CD4-positive, alpha-beta memory T cell (primary cell): ENCODE results near the gene ZNF213. TPM values are rescaled to one million over a fixed set of nuclear protein-coding genes. Genes with fewer than 3 reads are reported as not detected.

Experiments used
- CTCF ChIA-PET: fragments of 350-600 bp; sonication (Branson Sonifier 250); formaldehyde crosslinking; loops from one replicate; lab custom pipeline; 2021; ENCODE audit warnings: inconsistent platforms; ENCODE audit not compliant: partially characterized antibody; lab: Charles Lee
- POLR2A ChIA-PET: fragments of 350-600 bp; sonication (Branson Sonifier 250); formaldehyde crosslinking; loops from one replicate; lab custom pipeline; 2021; ENCODE audit not compliant: partially characterized antibody; lab: Charles Lee
- DNase-seq, 5 donors: peaks; one replicate each; pipeline versions ENCODE4 v3.0.0 to v3.0.0-alpha.2; 2020 to 2022; ENCODE audit warnings: mixed read lengths in 1 of 5
- H3K27ac ChIP-seq: one replicate; pipeline ENCODE4 v1.7.0; 2013; ENCODE audit warnings: low read depth, low read length
- H3K27me3 ChIP-seq: 2 replicates; pipeline ENCODE4 v1.7.0; 2013; ENCODE audit warnings: mild to moderate bottlenecking, low read length, moderate library complexity; ENCODE audit not compliant: insufficient read depth
- H3K36me3 ChIP-seq: 2 replicates; pipeline ENCODE4 v1.7.0; 2013; ENCODE audit warnings: mild to moderate bottlenecking, low read length, moderate library complexity; ENCODE audit not compliant: insufficient read depth
- H3K4me1 ChIP-seq: 2 replicates; pipeline ENCODE4 v1.7.0; 2013; ENCODE audit warnings: mild to moderate bottlenecking, low read length, moderate library complexity; ENCODE audit not compliant: insufficient read depth
- H3K4me3 ChIP-seq, 2 donors: one replicate each; pipeline ENCODE4 v1.7.0; 2013; ENCODE audit warnings: low read length in 2 of 2, mild to moderate bottlenecking in 1 of 2
- H3K9me3 ChIP-seq, 2 donors: one replicate each; pipeline ENCODE4 v1.7.0; 2013; ENCODE audit warnings: low read length in 2 of 2, control low read depth in 1 of 2; ENCODE audit not compliant: control insufficient read depth in 1 of 2
- H3K27ac Mint-ChIP-seq, 7 donors: one replicate each; pipeline ENCODE4 v1.8.0; 2020 to 2021; ENCODE audit warnings: mixed read lengths in 7 of 7, mild to moderate bottlenecking in 6 of 7, inconsistent platforms in 3 of 7, moderate library complexity in 3 of 7
- H3K27me3 Mint-ChIP-seq, 2 donors: one replicate each; pipeline ENCODE4 v1.8.0; 2020 to 2021; ENCODE audit warnings: mixed read lengths in 2 of 2
- H3K36me3 Mint-ChIP-seq, 2 donors: one replicate each; pipeline ENCODE4 v1.8.0; 2020 to 2021; ENCODE audit warnings: mixed read lengths in 2 of 2, inconsistent platforms in 1 of 2, mild to moderate bottlenecking in 1 of 2
- H3K4me1 Mint-ChIP-seq, 4 donors: one replicate each; pipeline ENCODE4 v1.8.0; 2020 to 2021; ENCODE audit warnings: mixed read lengths in 4 of 4, mild to moderate bottlenecking in 1 of 4
- H3K4me3 Mint-ChIP-seq, 8 donors: one replicate each; pipeline ENCODE4 v1.8.0; 2020 to 2021; ENCODE audit warnings: mixed read lengths in 8 of 8, mild to moderate bottlenecking in 7 of 8, moderate library complexity in 6 of 8, inconsistent platforms in 3 of 8
- H3K9me3 Mint-ChIP-seq, 8 donors: one replicate each; pipeline ENCODE4 v1.8.0; 2020 to 2021; ENCODE audit warnings: mixed read lengths in 8 of 8, mild to moderate bottlenecking in 5 of 8, inconsistent platforms in 3 of 8, moderate library complexity in 1 of 8
- intact Hi-C: fragments of 100-400 bp; cut with micrococcal nuclease; formaldehyde crosslinking; loops from one replicate; pipeline ENCODE4 v1.15.1; 2023
- polyA plus RNA-seq, 2 donors: library from polyadenylated mRNA; unstranded; fragments of 300-500 nt; fragmentation: Illumina TruSeq; gene quantifications; one replicate each; pipeline ENCODE4 v1.2.3, GENCODE V29; 2021
- total RNA-seq, 2 experiments: library from RNA; stranded (reverse); gene quantifications; one replicate each; pipeline ENCODE4 v1.2.3, GENCODE V29; 2021

ZNF213 gene
- total and polyA plus RNA-seq, 4 experiments from 2014 or later, result 0.67 to 14.5 (median 8.7) TPM

DNA sequence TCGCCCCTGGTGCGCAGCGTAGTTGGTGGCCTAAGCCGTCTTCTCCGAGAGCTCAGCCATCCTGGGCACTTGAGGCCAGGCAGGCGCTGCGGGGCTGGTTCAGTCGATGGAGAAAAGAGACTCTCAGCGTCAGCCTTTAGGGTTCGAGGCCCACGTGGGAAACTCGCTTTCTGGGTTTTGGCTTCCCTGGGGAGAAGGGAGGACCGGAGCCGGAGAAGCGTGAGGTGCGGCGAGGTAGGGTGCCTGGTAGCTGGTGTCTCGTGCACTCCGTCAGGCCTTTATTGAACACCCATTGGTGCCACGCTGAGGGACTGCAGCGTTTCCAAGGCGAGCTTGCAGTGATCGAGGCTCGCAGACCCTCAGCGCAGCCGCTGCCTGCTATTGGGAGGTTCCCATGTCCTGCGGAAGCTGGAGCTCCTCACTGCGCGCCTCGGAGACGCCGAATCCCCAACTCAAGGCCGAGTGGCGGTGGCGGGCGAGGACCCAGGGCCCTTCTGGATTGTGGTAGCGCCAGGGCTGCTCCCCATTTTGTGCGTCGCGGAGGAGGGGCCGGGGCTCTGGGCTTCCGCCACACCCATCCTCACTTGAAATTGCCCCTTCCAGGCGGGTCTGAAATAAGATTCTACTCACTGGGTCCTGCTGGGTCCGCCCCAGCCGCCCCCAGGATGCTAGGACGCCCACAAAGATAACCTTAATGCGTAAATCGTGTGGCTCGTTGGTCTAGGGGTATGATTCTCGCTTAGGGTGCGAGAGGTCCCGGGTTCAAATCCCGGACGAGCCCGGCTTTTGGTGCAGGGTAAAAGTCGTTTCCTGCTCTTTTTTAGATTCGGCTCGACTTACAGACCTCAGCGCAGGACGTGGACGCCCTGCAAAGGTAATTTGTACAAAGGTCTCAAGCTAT lies 54.3 kb downstream of the ZNF213 start:
- Mint-ChIP-seq H3K36me3 (peaks cover 3 to 8% of the 10 kb centered on the region in 2 donors), H3K9me3 (peaks cover 0 to 27% (median 5%) of the 10 kb centered on the region in 8 donors), H3K4me1 (peaks cover 18 to 49% (median 32%) of the 10 kb centered on the region in 4 donors), H3K27ac (peak overlapping the region; percentile 42 to 90 (median 54)), H3K4me3 (peak overlapping the region; percentile 48 to 84 (median 82)), H3K27me3 (peaks cover 45 to 51% of the 10 kb centered on the region in 2 donors)
- no peaks in the 10 kb centered on the region for H3K9me3 ChIP-seq
- no peaks in the 10 kb centered on the region for H3K36me3 ChIP-seq
- H3K4me3 ChIP-seq, result peak overlapping the region; percentile 23 to 44
- no peak overlapping the region for H3K27ac ChIP-seq
- H3K27me3 ChIP-seq, result peaks cover 58% of the 10 kb centered on the region
- H3K4me1 ChIP-seq, result peaks cover 44% of the 10 kb centered on the region
- ChIA-PET POLR2A (interaction anchor here (0.6 to 3.6 kb wide), 14 partner anchors 9 to 312 kb away, joined by 3 to 17 read pairs (median 4); partner anchors contain the start of genes CLUAP1, TIGD7, ZNF200 and ZNF75A), CTCF (interaction anchor here (0.9 to 2.0 kb wide), 4 partner anchors 9 to 208 kb away, joined by 3 to 4 read pairs (median 3); no protein-coding TSS in a partner anchor)
- peak in 3 of 5 donors; percentile 44 to 45 (median 44) for DNase-seq
- intact Hi-C loops, result loop anchor here (2.0 kb wide), 1 partner anchor 18 kb away; no protein-coding TSS in a partner anchor

DNA sequence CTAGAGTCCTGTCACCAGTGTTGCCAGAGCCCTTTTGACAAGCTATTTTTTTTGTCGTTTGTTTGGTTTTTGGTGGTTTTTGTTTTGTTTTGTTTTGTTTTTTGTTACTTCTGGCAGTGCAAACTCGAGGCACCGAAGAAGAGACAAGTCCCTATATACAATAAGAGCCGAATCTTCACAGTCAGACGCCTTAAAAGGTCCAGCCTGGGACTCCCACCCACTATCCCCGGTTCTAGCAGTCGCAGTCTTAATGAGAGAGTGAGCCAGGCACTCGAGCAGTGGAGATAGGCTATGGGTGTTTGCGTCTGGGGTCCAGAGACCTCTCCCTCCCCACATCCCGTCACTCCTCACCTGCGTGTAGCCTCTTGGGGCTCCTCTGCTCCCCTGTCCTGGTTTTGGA lies 55.0 kb downstream of the ZNF213 start:
- Mint-ChIP-seq H3K4me1 (peaks cover 15 to 48% (median 30%) of the 10 kb centered on the region in 4 donors), H3K27ac (peak overlapping the region in 5 of 7 donors; percentile 43 to 90 (median 79)), H3K9me3 (peaks cover 0 to 23% (median 3%) of the 10 kb centered on the region in 8 donors), H3K27me3 (peaks cover 48 to 54% of the 10 kb centered on the region in 2 donors), H3K36me3 (peaks cover 3 to 8% of the 10 kb centered on the region in 2 donors), H3K4me3 (peak overlapping the region in 7 of 8 donors; percentile 72 to 84 (median 82))
- Histone ChIP-seq H3K27me3 (peaks cover 64% of the 10 kb centered on the region), H3K4me3 (peak overlapping the region; percentile 23 to 44), H3K27ac (no peak overlapping the region), H3K4me1 (peaks cover 44% of the 10 kb centered on the region), H3K9me3 (no peaks in the 10 kb centered on the region), H3K36me3 (no peaks in the 10 kb centered on the region)
- intact Hi-C loops, result loop anchor here (2.0 kb wide), 3 partner anchors 19 to 45 kb away; partner anchors contain the start of gene ZNF200
- ChIA-PET CTCF (interaction anchor here (1.2 kb wide), 1 partner anchor 158 kb away, joined by 3 read pairs; no protein-coding TSS in a partner anchor), POLR2A (interaction anchor here (0.9 to 3.6 kb wide), 6 partner anchors 19 to 115 kb away, joined by 3 to 17 read pairs (median 10); partner anchors contain the start of gene ZNF200)
- DNase-seq, result peak in 1 of 5 donors; percentile 18

- ChIA-PET POLR2A (interaction anchor here (0.6 to 3.6 kb wide), 7 partner anchors 19 to 435 kb away, joined by 3 to 15 read pairs (median 6); partner anchors contain the start of genes ZNF200 and ZNF263), CTCF (interaction anchor here (0.6 to 0.7 kb wide), 2 partner anchors 10 to 76 kb away, joined by 3 read pairs; no protein-coding TSS in a partner anchor)
- Mint-ChIP-seq H3K36me3 (peaks cover 3 to 8% of the 10 kb centered on the region in 2 donors), H3K27ac (peak overlapping the region; percentile 18 to 86 (median 79)), H3K9me3 (peaks cover 0 to 22% (median 3%) of the 10 kb centered on the region in 8 donors), H3K27me3 (peaks cover 50 to 53% of the 10 kb centered on the region in 2 donors), H3K4me3 (peak overlapping the region; percentile 45 to 84 (median 78)), H3K4me1 (peaks cover 15 to 48% (median 30%) of the 10 kb centered on the region in 4 donors)
- intact Hi-C loops, result loop anchor here (2.0 kb wide), 2 partner anchors 24 to 44 kb away; partner anchors contain the start of gene ZNF200
- Histone ChIP-seq H3K9me3 (no peaks in the 10 kb centered on the region), H3K4me1 (peaks cover 44% of the 10 kb centered on the region), H3K27ac (no peak overlapping the region), H3K27me3 (peaks cover 69% of the 10 kb centered on the region), H3K4me3 (peak overlapping the region in 1 of 2 donors; percentile 29), H3K36me3 (no peaks in the 10 kb centered on the region)
- peak in 4 of 5 donors; percentile 45 to 55 (median 48) for DNase-seq
These were observed 56.1 kb downstream of the ZNF213 start for GRCh38 chr16:3190949-3191353.

Other genes starting within 250 kb of the ZNF213 start
- gene FLYWCH1, start 223.1 kb upstream of the ZNF213 start, total RNA-seq, result 100 to 1,000 TPM; 121 to 123 TPM
- 10 to 100 TPM in 1 of 2 donors, 1 to 10 TPM in 1; 7.1 to 21.2 TPM for gene FLYWCH1, start 223.1 kb upstream of the ZNF213 start, polyA plus RNA-seq
- not detected for gene KREMEN2, start 170.8 kb upstream of the ZNF213 start, total RNA-seq
- gene KREMEN2, start 170.8 kb upstream of the ZNF213 start, polyA plus RNA-seq, result not detected
- 1 to 10 TPM; 1.5 to 1.7 TPM for gene PAQR4, start 165.7 kb upstream of the ZNF213 start, total RNA-seq
- gene PAQR4, start 165.7 kb upstream of the ZNF213 start, polyA plus RNA-seq, result under 1 TPM; 0.77 to 0.81 TPM
- gene PKMYT1, start 154.6 kb upstream of the ZNF213 start, total RNA-seq, result under 1 TPM in 1 of 2 experiments, not detected in 1; 0.79 TPM
- not detected for gene PKMYT1, start 154.6 kb upstream of the ZNF213 start, polyA plus RNA-seq
- not detected for gene CLDN9, start 122.1 kb upstream of the ZNF213 start, total RNA-seq
- not detected for gene CLDN9, start 122.1 kb upstream of the ZNF213 start, polyA plus RNA-seq
- not detected for gene CLDN6, start 116.8 kb upstream of the ZNF213 start, total RNA-seq
- gene CLDN6, start 116.8 kb upstream of the ZNF213 start, polyA plus RNA-seq, result not detected
- gene TNFRSF12A, start 114.7 kb upstream of the ZNF213 start, total RNA-seq, result 1 to 10 TPM in 1 of 2 experiments, under 1 TPM in 1; 0.73 to 1.0 TPM
- gene TNFRSF12A, start 114.7 kb upstream of the ZNF213 start, polyA plus RNA-seq, result under 1 TPM; 0.33 to 0.44 TPM
- gene HCFC1R1, start 111.1 kb upstream of the ZNF213 start, total RNA-seq, result 10 to 100 TPM; 16.0 to 18.0 TPM
- 10 to 100 TPM; 18.5 to 23.8 TPM for gene HCFC1R1, start 111.1 kb upstream of the ZNF213 start, polyA plus RNA-seq
- gene THOC6, start 111.0 kb upstream of the ZNF213 start, total RNA-seq, result 10 to 100 TPM; 18.4 to 22.5 TPM
- 10 to 100 TPM; 41.4 to 48.8 TPM for gene THOC6, start 111.0 kb upstream of the ZNF213 start, polyA plus RNA-seq
- not detected for gene BICDL2, start 98.1 kb upstream of the ZNF213 start, total RNA-seq
- gene BICDL2, start 98.1 kb upstream of the ZNF213 start, polyA plus RNA-seq, result not detected
- gene MMP25, start 88.5 kb upstream of the ZNF213 start, total RNA-seq, result 1 to 10 TPM; 2.9 to 3.0 TPM
- gene MMP25, start 88.5 kb upstream of the ZNF213 start, polyA plus RNA-seq, result under 1 TPM; 0.52 to 0.91 TPM
- gene IL32, start 69.4 kb upstream of the ZNF213 start, total RNA-seq, result 100 to 1,000 TPM; 752 to 810 TPM
- gene IL32, start 69.4 kb upstream of the ZNF213 start, polyA plus RNA-seq, result 1,000 to 10,000 TPM; 3,111 to 3,174 TPM
- under 1 TPM in 1 of 2 experiments, not detected in 1; 0.15 TPM for gene ZSCAN10, start 35.7 kb upstream of the ZNF213 start, total RNA-seq
- gene ZSCAN10, start 35.7 kb upstream of the ZNF213 start, polyA plus RNA-seq, result not detected
- gene ZNF205, start 22.4 kb upstream of the ZNF213 start, total RNA-seq, result not detected
- gene ZNF205, start 22.4 kb upstream of the ZNF213 start, polyA plus RNA-seq, result under 1 TPM in 1 of 2 donors, not detected in 1; 0.20 TPM
- under 1 TPM; 0.49 to 0.97 TPM for gene OR1F1, start 53.2 kb downstream of the ZNF213 start, total RNA-seq
- not detected for gene OR1F1, start 53.2 kb downstream of the ZNF213 start, polyA plus RNA-seq
- gene ZNF200, start 100.1 kb downstream of the ZNF213 start, total RNA-seq, result 10 to 100 TPM; 27.7 to 29.2 TPM
- gene ZNF200, start 100.1 kb downstream of the ZNF213 start, polyA plus RNA-seq, result 10 to 100 TPM in 1 of 2 donors, 1 to 10 TPM in 1; 6.7 to 11.6 TPM
- gene MEFV, start 121.6 kb downstream of the ZNF213 start, total RNA-seq, result under 1 TPM; 0.35 to 0.42 TPM
- under 1 TPM in 1 of 2 donors, not detected in 1; 0.05 TPM for gene MEFV, start 121.6 kb downstream of the ZNF213 start, polyA plus RNA-seq
- gene ZNF263, start 148.5 kb downstream of the ZNF213 start, total RNA-seq, result 10 to 100 TPM; 44.0 to 45.1 TPM
- 10 to 100 TPM; 29.3 to 37.8 TPM for gene ZNF263, start 148.5 kb downstream of the ZNF213 start, polyA plus RNA-seq
- gene TIGD7, start 170.4 kb downstream of the ZNF213 start, total RNA-seq, result 10 to 100 TPM; 14.2 to 19.0 TPM
- gene TIGD7, start 170.4 kb downstream of the ZNF213 start, polyA plus RNA-seq, result 1 to 10 TPM; 3.2 to 3.4 TPM
- 10 to 100 TPM; 82.7 to 88.1 TPM for gene ZNF75A, start 170.5 kb downstream of the ZNF213 start, total RNA-seq
- gene ZNF75A, start 170.5 kb downstream of the ZNF213 start, polyA plus RNA-seq, result 10 to 100 TPM; 10.8 to 24.5 TPM
- not detected for gene OR2C1, start 220.9 kb downstream of the ZNF213 start, total RNA-seq
- gene OR2C1, start 220.9 kb downstream of the ZNF213 start, polyA plus RNA-seq, result under 1 TPM; 0.13 to 0.54 TPM